GM19438 (cell line): ENCODE measurements around the gene SGCD.
"Not testable (repeated sequence)": the region's sequence is repeated elsewhere in the genome, so short reads cannot be mapped to it uniquely, and the experiment has no call there.

Source experiments
- ATAC-seq: cut with Tn5 transposase; IDR thresholded peaks from one replicate; pipeline ENCODE4 v1.9.1; 2021; ENCODE audit warnings: low read depth; ENCODE audit not compliant: unreplicated experiment

Gene SGCD

DNA sequence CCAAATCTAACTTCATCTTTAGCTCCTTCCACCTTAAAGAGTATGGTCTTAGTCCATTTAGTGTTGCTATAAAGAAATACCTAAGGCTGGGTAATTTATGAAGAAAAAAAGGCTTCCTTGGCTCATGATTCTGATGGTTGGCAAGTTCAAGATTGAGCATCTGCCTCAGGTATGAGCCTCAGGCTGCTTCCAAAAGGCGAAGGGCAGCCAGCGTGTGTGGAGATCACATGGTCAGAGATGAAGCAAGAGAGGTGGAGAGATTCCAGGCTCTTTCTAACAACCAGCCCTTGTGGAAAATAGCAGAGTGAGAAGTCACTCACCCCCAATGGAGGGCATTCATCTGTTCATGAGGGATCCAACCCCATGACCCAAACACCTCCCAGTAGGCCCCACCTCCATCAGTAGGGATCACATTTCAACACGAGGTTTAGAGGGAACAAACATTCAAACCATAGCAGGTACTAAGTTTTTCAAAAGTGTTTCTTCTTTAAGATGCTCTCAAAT lies 225.9 kb downstream of the SGCD start:
- ATAC-seq = no peak

DNA sequence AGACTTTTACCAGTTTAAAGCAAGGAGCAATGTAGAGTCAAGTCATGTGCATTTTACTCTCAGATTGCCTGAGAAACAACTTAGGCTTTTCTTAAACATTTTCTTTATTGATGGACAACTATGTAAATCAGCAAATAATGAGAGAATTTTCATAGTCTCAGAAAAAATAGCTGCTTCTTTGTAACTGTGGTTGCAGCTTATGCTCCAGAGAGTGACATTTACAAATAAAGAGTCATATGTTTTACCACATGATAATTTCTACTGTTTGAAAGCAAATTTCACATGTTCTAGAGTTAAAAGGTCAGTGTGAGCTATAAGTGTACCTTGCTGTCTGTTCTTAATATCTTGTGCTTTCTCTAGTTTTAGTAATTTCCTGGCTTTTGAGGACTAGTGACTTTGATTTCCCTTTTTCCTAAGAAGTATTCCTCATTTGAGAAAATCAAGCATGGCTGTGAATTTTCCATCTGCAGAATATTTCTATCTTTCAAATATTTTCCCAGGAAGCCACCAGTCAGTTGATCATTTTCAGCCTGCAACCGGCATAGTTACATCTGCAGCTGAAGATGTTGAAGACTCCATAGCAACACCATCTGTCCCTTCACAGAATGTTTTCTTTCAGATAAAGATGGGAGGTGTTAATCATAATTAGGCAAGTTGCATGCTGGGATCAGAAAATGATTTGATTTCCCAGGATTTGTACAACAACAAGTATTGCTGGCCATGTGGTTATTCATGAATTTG lies 229.9 kb downstream of the SGCD start:
- ATAC-seq = no peak

DNA sequence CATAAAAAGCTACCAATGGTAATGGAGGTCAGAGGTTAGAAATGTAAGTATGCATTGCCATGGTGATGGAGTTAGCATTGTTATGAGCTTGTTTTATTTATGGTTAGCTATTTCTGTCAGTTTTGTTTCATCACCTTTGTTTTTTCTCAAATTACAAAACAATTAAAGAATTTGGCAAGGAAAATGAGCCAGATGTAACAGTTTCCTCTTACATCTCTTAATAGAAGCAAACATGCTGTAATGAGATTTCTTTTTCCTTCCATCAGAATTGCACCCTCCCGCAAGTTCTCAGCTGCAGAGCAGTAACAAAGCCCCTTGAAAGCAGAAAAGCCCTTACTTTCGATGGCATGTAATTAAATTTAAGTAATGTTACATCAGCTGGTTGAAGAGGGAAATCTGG lies 233.0 kb downstream of the SGCD start:
- ATAC-seq = no peak

DNA sequence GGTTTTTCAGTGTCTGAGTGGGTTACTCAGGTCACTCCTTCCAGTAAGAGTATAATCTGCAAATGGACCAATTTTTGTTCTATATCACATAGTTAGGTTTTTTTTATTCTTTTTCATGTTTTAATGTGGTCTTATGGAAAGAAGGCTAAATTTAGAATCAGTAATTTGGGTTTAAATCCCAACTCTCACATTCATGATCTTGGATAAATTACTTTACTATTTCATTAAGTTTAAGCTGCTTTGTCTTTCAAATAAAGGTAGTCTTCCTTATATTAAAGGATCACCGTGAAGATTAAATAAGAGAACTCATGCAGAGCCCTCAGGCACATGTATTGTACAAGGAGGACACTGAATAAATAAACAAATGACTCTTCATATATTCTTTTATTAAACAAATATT lies 234.7 kb downstream of the SGCD start:
- no peak for ATAC-seq

DNA sequence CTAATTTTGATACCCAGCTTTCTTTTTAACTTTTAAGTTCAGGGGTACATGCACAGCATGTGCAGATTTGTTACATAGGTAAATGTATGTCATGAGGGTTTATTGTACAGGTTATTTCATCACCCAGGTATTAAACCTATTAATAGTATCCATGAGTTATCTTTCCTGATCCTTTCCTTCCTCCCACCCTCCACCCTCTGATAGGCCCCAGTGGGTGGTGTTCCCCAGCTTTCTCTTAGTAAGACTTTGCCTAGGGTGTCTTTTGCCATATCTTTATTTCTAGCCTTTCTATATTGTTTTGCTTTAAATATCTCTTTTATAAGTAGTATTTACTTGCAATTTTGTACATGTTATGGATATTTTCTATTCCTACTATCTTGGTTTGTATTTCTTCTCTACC lies 243.7 kb downstream of the SGCD start:
- no peak for ATAC-seq

DNA sequence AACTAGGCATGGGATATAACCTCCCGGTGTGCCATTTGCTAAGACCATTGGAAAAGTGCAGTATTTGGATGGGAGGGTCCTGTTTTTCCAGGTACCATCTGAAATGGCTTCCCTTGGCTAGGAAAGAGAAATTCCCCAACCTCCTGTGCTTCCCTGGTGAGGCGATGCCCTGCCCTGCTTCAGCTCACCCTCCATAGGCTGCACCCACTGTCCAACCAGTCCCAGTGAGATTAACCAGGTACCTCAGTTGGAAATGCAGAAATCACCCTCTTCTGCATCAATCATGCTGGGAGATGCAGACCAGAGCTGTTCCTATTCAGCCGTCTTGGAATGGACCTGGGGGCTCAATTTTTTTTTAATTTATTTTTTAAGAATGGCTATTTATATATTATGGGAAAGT lies 254.8 kb downstream of the SGCD start:
- ATAC-seq = no peak

DNA sequence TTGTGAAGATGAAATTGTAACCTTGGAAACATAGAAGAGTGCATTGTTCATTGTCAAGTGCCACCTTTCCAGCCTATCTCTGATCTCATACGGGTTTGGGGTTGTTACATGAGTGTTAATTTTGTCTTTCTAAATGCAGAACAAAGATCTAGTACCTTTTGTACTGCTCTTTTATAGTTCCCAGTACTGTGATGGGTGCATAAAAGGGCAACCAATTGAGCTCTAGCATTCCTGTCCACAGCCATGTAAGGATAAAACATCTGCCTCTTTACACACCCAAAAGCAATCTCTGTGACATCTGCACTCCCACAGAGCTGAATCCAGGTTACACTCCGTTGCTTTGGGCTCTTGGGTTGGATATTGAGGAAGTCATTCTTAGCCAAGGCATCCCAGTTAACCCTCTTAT lies 255.2 kb downstream of the SGCD start:
- ATAC-seq = no peak

DNA sequence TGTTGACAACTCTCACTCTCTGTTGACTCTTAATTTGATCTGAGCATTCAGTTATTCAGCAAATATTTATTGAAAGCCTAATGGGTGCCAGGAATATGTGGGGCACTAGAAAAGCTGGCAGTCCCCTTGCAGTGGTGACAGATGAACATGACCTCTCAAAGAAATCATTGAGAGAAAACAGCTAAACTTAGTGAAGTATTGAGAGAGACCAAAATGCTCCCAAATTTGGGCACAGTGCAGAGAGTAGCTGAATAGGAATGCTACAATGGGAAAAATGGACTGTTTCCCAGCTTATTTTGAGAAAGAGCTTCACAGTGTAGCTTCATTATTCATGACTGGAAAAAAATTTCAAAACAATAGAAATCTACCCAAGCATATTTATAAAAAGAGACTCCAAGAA lies 257.9 kb downstream of the SGCD start:
- no peak for ATAC-seq

DNA sequence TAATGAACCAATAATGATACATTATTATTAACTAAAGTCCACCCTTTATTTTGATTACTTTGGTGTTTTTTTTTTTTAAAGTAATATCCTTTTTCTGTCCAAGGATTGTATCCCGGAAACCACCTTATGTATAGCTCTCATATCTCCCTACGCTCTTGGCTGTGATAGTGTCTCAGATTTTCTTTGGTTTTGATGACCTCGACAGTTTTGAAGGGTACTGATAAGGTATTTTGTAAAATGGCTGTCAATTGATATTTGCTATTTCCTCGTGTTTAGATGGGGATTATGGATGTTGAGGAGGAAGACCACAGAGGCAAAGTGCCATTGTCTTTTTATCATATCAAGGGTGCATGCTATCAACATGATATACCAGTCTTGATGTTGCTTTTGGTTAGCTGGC lies 259.0 kb downstream of the SGCD start:
- no peak for ATAC-seq

DNA sequence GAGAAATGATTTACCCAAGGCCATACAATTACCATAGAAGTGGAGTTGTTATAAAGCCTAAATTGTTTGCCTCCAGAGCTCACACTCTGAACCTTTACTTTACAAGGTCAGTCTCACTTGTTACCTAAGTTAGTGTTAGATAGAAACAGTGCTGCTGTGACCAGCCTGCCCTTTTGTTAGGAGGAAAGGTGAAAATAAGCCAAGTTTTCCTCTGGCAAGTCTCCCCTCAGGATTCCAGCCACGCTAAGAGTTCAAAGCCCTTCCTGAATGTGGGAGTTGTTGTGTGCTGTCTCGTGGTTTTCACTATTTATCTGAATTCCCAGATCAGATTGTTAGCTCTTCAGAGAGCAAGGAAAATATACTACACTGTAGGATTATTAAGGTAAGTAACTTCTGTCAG lies 260.0 kb downstream of the SGCD start:
- no peak for ATAC-seq

DNA sequence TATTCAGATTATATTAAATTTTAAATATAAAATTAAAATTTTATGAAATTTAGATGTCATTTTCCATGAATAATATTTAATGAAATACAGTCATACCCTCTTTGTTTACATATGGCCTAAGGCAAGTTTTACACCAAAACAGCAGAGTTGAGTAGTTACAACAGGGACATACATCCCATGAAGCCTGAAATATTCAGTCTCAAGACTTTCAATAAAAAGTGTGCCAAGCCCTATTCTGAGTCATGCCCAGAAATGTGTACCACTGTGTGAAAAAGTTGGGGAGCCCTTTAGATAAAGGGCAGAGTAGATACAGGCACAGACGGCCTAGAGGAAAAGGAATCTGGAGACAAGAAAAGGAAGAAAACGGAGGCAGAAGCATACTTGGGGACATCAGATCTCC lies 261.3 kb downstream of the SGCD start:
- ATAC-seq = no peak

DNA sequence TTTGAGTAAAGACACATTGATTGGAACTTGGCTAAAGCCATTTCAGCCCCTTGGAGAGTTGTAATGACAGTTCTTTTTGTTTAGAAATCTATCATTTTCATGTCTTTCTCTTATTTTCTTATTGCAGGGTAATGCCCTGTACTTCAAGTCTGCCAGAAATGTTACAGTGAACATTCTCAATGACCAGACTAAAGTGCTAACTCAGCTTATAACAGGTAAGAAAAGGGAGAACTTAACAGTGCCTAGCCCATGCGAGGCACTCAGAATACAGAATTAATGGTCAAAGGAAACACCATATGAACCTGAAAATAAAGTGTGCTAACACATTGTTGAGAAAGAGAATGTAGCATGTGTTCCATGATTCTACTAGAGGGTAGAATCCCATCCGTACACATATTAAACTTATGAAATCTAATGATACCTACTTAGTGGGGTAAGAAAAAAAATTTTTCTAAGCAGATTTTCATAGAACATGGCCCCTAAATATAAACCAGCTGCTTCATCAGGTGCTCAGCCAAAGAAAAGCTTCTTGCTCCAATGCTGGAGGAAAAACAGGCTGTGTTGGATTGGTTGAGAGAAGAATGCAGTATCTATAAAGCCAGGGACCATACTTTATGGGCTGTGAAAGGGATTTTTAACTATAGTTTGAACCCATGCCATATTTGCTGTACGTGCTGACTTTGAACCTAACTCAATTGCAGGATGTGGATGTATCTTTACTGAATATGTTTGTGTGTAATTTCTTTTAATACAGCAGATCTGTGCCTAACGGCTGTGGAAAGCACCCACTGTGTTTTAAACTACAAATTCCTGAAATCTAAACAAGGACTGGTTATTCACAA lies 262.4 kb downstream of the SGCD start:
- ATAC-seq = no peak

DNA sequence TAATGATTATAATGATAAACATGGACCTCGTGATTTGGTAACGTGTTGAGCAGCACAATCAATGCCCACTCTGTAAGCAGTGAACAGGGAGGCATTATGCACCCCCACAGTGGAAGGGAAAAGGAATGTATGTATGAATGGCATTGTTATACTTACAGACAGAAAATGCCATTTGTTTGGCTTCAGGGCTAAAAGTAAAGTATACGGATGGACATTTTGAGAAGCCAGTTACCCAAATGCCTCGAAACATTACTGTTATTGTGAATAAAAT lies 262.9 kb downstream of the SGCD start:
- no peak for ATAC-seq

DNA sequence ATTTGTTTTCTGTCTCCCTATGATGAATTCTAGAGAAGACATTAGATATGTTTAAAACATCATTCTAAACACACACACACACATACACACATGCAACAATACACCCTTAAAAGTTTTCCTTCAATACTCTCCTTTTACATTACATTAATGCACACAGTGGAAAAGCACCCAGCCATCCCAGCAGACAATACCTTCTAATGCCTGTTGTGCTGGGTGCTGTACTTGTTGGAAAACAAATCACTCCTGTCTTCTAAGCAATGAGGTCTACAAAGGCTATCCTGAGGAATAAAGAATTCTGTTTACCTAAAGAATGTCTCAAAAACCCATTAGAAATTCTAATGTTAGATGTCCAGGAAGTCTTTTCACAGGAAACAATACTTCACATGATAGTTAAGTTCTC lies 264.0 kb downstream of the SGCD start:
- no peak for ATAC-seq

DNA sequence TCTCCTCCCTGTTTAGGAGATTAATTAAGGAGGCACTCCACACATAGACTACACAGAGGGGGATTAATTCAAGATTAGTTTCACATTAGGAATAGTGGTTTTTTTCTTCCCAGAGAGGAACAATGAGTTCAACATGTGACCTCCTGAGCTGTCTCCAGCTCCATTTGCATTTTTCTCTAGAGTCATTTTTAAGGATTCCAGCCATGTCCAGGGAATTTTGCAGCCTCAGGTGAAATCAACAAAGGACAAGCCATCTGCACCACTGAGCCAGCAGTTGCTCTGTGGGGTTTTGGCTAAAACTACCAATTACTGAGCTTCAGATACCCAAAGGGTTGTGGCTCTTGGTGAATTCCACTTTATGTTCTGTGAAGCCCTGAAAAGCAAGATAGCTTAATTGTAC lies 264.7 kb downstream of the SGCD start:
- no peak for ATAC-seq

DNA sequence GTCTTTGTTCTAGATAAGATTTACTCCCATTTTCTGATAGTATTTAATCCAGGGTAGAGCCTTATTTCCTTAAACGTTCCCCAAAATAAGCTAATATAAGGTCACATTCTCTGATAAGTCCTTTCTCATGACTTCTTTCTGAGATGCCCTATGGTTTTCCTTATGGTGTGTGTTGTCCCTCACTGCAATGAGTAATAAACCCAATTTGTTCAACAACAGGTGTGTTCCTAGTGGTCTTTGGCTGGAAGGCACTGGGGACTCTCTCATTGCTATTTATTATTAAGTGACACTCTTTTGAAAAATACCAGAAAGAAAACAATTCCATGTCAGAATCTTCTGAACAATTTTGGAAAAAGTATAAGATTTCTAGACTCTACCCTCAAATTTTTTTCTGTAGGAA lies 266.6 kb downstream of the SGCD start:
- no peak for ATAC-seq

DNA sequence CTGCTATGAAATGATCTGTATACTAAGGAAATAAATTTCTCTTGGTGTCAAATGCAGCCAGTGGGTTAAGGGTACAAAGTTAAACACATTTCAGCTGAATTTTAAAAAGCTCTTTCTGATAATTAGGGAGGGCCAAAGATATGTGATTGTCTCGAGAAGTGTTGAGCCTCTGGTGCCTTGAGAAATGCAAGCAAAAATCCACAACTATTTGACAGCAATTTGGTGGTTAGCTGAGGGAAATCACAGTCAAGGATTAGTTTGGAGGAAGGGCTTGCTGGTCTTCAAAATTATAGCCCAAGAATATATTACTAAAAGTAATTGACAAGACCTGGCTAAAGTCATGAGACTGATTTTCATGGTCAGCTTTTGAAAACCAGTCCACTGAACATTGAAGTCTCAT lies 267.4 kb downstream of the SGCD start:
- no peak for ATAC-seq

DNA sequence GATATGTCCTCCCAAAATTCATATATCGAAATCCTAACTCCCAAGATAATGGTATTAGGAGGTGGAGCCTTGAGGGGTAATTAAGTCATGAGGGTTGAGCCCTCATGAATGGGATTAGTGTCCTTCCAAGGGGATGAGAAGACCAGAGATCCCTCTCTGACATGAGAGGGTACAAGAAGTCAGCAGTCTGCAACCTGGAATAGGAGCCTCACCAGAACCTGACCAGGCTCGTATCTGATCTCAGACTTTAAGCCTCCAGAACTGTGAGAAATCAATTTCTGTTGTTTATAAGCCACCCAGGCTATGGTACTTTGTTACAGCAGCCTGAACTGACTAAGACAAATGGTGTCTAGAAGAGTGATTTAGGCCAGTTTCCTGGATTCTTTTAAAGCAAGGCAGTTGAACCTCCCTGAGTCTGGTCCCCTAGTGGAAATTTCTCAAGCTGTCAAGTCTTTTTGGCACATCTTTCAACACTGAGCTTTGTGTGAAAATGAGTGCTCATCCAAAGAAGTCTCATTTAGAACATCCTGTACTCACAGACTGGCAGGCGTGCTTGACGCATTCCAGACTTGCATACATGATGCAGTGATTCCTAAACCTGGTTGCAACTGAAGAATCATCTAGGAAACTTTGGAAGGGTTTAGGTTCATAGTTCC lies 268.3 kb downstream of the SGCD start:
- no peak for ATAC-seq

DNA sequence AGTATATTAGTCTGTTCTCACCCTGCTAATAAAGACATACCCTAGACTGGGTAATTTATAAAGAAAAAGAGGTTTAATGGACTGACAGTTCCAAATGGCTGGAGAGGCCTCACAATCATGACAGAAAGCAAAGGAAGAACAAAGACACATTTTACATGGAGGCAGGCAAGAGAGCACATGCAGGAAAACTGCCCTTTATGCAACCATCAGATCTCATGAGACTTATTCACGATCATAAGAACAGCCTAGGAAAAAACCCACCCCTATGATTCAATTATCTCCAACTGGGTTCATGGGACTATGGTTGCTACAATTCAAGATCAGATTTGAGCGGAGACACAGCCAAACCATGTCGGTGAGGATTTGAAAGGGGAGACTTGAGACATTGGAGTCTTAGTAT lies 270.3 kb downstream of the SGCD start:
- no peak for ATAC-seq

DNA sequence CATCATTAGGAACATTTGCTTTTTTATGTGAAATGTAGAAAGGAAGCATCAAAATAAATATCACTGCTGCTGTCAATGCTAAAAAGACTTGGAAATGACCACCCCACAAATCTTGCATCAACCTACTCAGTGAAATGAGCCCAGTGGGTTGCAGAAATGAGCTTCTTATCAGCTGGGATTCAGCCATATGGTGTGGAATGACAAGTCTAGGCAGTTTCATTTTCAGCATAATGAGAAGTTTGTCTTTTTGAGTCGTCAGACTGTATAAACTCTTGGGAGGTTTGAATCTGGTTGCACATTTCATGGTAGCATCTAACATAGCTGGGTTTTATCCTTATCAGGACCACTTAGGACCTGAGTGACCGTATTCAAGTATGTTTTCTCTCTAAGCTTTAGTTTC lies 272.0 kb downstream of the SGCD start:
- no peak for ATAC-seq

DNA sequence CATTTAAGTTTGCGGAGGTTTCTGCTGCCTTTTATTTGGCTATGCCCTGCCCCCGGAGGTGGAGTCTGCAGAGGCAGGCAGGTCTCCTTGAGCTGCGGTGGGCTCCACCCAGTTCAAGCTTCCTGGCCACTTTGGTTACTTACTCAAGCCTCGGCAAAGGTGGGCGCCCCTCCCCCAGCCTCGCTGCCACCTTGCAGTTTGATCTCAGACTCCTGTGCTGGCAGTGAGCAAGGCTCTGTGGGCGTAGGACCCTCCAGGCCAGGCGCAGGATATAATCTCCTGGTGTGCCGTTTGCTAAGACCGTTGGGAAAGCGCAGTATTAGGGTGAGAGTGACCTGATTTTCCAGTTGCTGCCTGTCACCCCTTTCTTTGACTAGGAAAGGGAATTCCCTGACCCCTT lies 283.6 kb downstream of the SGCD start:
- ATAC-seq = not testable (repeated sequence)

DNA sequence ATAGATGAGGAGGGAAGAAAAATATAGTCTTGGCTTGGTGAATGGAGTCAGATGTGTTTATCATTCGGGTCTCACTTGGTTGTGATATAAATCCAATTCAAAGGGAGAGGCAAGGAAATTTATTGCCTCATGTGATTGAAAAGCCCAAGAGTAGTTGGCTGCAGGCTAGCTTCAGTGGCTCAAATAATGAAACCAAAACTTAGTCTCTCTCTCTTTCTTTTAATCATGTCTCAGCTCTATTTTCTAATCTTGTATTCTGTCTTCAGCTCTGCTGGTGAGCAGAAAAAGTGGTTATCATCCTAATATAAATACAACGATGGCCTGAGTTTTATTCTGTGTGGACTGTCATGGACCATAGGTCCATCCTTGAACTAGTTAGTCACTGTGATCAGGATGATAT lies 288.9 kb downstream of the SGCD start:
- ATAC-seq = no peak
